T-cell (primary cell): ENCODE results near the gene CEACAM19. TPM values are rescaled to one million over a fixed set of nuclear protein-coding genes. Genes with fewer than 3 reads are reported as not detected.

Source experiments
- ATAC-seq, 4 experiments: fragments of 200-7000 bp in 3 of 4; fragments of 150-1000 bp in 1 of 4; cut with Tn5 transposase; replicated peaks in 1 of 4; 1 replicate in 3 of 4; 2 replicates in 1 of 4; pipeline ENCODE4 v1.10.0; 2021; ENCODE audit warnings: moderate library complexity in 3 of 4, mild to moderate bottlenecking in 2 of 4, moderate number of reproducible peaks in 1 of 4
- CTCF ChIA-PET, 2 donors: fragments of 300-600 bp; sonication (Branson Sonifier 250); formaldehyde crosslinking; loops; one replicate each; lab custom pipeline; 2022; ENCODE audit warnings: antibody characterized with exemption in 2 of 2; lab: Charles Lee
- POLR2A ChIA-PET, 2 donors: fragments of 300-600 bp; sonication (Branson Sonifier 250); formaldehyde crosslinking; loops; one replicate each; lab custom pipeline; 2022; ENCODE audit warnings: antibody characterized with exemption in 2 of 2; lab: Charles Lee
- DNase-seq, 35 experiments: peaks; one replicate each; pipeline versions ENCODE4 v3.0.0 to v3.0.0-alpha.2; 2013 to 2023
- H3K27ac ChIP-seq: one replicate; pipeline ENCODE4 v1.5.1; 2013; ENCODE audit warnings: low read length
- H3K27me3 ChIP-seq, 2 experiments: replicated peaks in 1 of 2; 1 replicate in 1 of 2; 2 replicates in 1 of 2; pipeline versions ENCODE4 v1.6.1 to v1.7.0; 2013; ENCODE audit warnings: low read length in 1 of 2, mixed read lengths in 1 of 2; ENCODE audit not compliant: control insufficient read depth in 2 of 2, insufficient read depth in 2 of 2; ENCODE audit errors: extremely low read depth in 1 of 2
- H3K36me3 ChIP-seq, 2 donors: 1 replicate in 1 of 2; 2 replicates in 1 of 2; pipeline versions ENCODE4 v1.6.1 to v1.7.0; 2013; ENCODE audit warnings: low read length in 1 of 2; ENCODE audit not compliant: control insufficient read depth in 2 of 2, insufficient read depth in 1 of 2; ENCODE audit errors: extremely low read depth in 1 of 2
- H3K4me1 ChIP-seq, 2 experiments: 1 replicate in 1 of 2; 2 replicates in 1 of 2; pipeline versions ENCODE4 v1.6.1 to v1.7.0; 2013; ENCODE audit warnings: low read length in 2 of 2, mixed read lengths in 1 of 2; ENCODE audit not compliant: insufficient read depth in 2 of 2, control insufficient read depth in 1 of 2; ENCODE audit errors: extremely low read depth in 1 of 2
- H3K4me3 ChIP-seq, 2 donors: 1 replicate in 1 of 2; 2 replicates in 1 of 2; pipeline versions ENCODE4 v1.5.1 to v1.7.0; 2013; ENCODE audit warnings: mild to moderate bottlenecking in 2 of 2, low read length in 1 of 2, moderate library complexity in 1 of 2; ENCODE audit not compliant: control insufficient read depth in 1 of 2; ENCODE audit errors: extremely low read depth in 1 of 2
- H3K9me3 ChIP-seq: 2 replicates; pipeline ENCODE4 v1.7.0; 2013
- H3K27ac Mint-ChIP-seq, 2 donors: one replicate each; pipeline ENCODE4 v1.8.0; 2020 to 2021; ENCODE audit warnings: mild to moderate bottlenecking in 2 of 2, mixed read lengths in 2 of 2
- H3K27me3 Mint-ChIP-seq, 2 donors: one replicate each; pipeline ENCODE4 v1.8.0; 2021 to 2022; ENCODE audit warnings: mixed read lengths in 2 of 2
- H3K36me3 Mint-ChIP-seq: one replicate; pipeline ENCODE4 v1.8.0; 2021; ENCODE audit warnings: mixed read lengths
- H3K4me1 Mint-ChIP-seq, 3 donors: one replicate each; pipeline ENCODE4 v1.8.0; 2020 to 2022; ENCODE audit warnings: mixed read lengths in 3 of 3, mild to moderate bottlenecking in 1 of 3
- H3K4me3 Mint-ChIP-seq, 3 donors: one replicate each; pipeline ENCODE4 v1.8.0; 2020 to 2022; ENCODE audit warnings: mild to moderate bottlenecking in 3 of 3, mixed read lengths in 3 of 3, moderate library complexity in 3 of 3
- H3K9me3 Mint-ChIP-seq, 3 donors: one replicate each; pipeline ENCODE4 v1.8.0; 2020 to 2022; ENCODE audit warnings: mixed read lengths in 3 of 3
- WGBS: methylation state at CpG from one replicate; pipeline ENCODE4 v1.1.5; 2013; ENCODE audit warnings: missing lambda C conversion rate; ENCODE audit not compliant: insufficient coverage; 5-methylcytosine and 5-hydroxymethylcytosine counted together
- total RNA-seq, 35 experiments: library from RNA in 6 of 35; stranded (reverse) in 6 of 35; fragments of 120-200 nt in 1 of 35; gene quantifications; one replicate each; pipeline versions ENCODE4 v1.2.1 to v1.2.4 and lab custom pipeline; 2013 to 2026

Gene CEACAM19
- total RNA-seq, 5 donors from 2014 or later (not counting 1 experiment from before 2014, with no cell fraction given) = 0.57 to 2.7 (median 1.0) TPM

DNA sequence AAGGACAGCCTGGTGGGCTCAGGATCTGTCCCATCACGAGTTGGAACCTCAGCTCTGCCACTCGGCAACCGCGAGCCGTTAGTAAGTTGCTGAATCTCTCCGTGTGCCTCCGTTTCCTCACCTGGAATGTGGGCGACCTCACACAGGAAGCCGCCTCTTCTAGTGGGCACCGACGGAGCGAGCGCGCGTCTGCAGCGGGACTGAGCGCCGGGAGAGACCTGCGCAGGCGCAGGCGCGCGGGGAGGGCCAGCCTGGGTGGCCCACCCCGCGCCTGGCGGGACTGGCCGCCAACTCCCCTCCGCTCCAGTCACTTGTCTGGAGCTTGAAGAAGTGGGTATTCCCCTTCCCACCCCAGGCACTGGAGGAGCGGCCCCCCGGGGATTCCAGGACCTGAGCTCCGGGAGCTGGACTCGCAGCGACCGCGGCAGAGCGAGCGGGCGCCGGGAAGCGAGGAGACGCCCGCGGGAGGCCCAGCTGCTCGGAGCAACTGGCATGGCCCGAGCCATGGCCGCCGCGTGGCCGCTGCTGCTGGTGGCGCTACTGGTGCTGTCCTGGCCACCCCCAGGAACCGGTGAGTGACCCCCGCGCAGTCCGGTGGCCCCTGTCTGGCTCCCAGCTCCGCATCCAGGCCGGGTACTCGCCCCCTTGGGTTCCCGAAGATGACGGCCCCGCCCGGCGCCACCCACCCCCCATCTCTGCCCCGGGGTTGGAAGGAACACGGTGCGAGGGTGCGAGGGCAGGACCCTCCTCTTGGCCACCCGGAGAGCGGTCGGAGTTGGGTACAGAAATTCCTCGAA lies 27.5 kb upstream of the CEACAM19 start, which contains the start of gene PVR:
TSS of gene PVR (plus strand) at position 306 of the 797 bp plus-strand sequence. CDS start at position 493, 187 bp downstream.
- Histone ChIP-seq H3K27ac (no peak within 1 kb of the TSS), H3K36me3 (no peaks in the 10 kb centered on the region), H3K9me3 (no peaks in the 10 kb centered on the region), H3K4me3 (peak within 1 kb of the TSS; percentile 13 to 83), H3K27me3 (peaks cover 0 to 26% of the 10 kb centered on the region in 2 experiments), H3K4me1 (peaks cover 0 to 14% of the 10 kb centered on the region in 2 experiments)
- peak within 1 kb of the TSS in 1 of 2 donors; percentile 58 for H3K27ac Mint-ChIP-seq
- ChIA-PET CTCF (no interaction called here), POLR2A (interaction anchor here in 1 of 2 donors (0.7 kb wide), 1 partner anchor 112 kb away, joined by 3 read pairs; no protein-coding TSS in a partner anchor)
- WGBS = under 1% methylated on average over 58 of the region's 70 CpGs
- no peaks in the 10 kb centered on the region for H3K9me3 Mint-ChIP-seq
- H3K36me3 Mint-ChIP-seq = no peaks in the 10 kb centered on the region
- ATAC-seq (peak; percentile 45 to 77 (median 60)), DNase-seq (peak in 7 of 35 experiments; percentile 1 to 28 (median 13))
- H3K27me3 Mint-ChIP-seq = peaks cover 15 to 32% of the 10 kb centered on the region in 2 donors
- H3K4me3 Mint-ChIP-seq = peak within 1 kb of the TSS; percentile 69 to 71 (median 70)
- H3K4me1 Mint-ChIP-seq = peaks cover 0 to 8% (median 6%) of the 10 kb centered on the region in 3 donors

DNA sequence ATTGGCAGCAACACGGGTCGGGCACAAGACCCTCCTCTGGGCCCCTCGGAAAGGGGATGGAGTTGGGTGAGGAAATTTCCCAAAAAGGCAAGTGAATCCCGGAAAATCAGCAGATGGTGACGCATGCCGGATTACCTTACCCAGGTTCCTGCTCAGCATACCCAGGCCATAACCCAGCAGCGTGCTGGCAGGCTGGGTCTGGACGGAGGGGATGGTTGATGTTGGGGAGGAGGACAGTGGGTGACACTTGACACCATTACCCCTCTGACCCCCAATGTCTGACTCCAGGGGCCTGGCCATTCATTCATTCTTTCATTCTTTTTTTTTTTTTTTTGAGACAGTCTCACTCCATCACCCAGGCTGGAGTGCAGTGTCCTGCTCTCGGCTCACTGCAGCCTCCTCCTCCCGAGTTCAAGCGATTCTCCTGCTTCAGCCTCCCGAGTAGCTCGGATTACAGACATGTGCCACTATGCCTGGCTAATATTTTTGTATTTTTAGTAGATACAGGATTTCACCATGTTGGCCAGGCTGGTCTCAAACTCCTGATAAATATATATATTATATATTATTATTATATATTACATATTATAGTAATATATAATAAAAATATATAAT lies 26.8 kb upstream of the CEACAM19 start:
- peaks cover 15 to 32% of the 10 kb centered on the region in 2 donors for H3K27me3 Mint-ChIP-seq
- peak in 2 of 4 experiments; percentile 26 to 44 for ATAC-seq
- ChIA-PET POLR2A (no interaction called here), CTCF (no interaction called here)
- H3K27ac Mint-ChIP-seq = no peak overlapping the region
- peak overlapping the region; percentile 13 to 83 for H3K4me3 ChIP-seq
- H3K36me3 Mint-ChIP-seq = no peaks in the 10 kb centered on the region
- peaks cover 0 to 28% of the 10 kb centered on the region in 2 experiments for H3K27me3 ChIP-seq
- peak overlapping the region; percentile 66 to 71 (median 69) for H3K4me3 Mint-ChIP-seq
- H3K9me3 Mint-ChIP-seq = no peaks in the 10 kb centered on the region
- peaks cover 0 to 8% (median 6%) of the 10 kb centered on the region in 3 donors for H3K4me1 Mint-ChIP-seq
- no CpG with 5 or more reads among the region's 13 CpGs for WGBS
- H3K9me3 ChIP-seq = no peaks in the 10 kb centered on the region
- DNase-seq = no peak
- H3K27ac ChIP-seq = no peak overlapping the region
- peaks cover 0 to 14% of the 10 kb centered on the region in 2 experiments for H3K4me1 ChIP-seq
- H3K36me3 ChIP-seq = no peaks in the 10 kb centered on the region

DNA sequence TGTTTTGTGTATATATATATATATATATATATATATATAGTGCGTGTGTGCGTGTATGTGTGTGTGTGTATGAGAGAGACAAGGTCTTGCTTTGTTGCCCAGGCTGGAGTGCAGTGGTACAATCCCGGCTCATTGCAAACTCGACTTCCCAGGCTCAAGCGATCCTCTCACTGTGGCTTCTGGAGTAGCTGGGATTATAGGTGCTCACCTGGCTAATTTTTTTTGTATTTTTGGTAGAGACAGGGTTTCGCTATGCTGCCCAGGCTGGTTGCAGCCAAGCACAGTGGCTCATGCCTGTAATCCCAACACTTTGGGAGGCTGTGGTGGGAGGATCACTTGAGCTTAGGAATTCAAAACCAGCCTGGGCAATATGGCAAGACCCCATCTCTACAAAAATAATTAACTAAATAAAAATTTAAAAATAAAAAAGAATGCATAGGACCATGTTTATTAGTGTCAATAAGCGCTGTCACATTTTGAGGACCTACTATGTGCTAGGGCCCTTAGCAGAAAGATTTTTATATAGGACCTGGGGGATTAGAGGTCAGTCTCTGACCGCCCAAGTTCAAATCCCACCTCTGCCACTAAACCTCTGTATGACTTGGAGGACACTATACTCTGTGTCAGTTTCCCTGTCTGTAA lies 25.8 kb upstream of the CEACAM19 start:
- H3K4me3 Mint-ChIP-seq = no peak overlapping the region
- DNase-seq (no peak), ATAC-seq (no peak)
- Histone ChIP-seq H3K36me3 (no peaks in the 10 kb centered on the region), H3K9me3 (no peaks in the 10 kb centered on the region), H3K27me3 (peaks cover 0 to 31% of the 10 kb centered on the region in 2 experiments), H3K4me3 (no peak overlapping the region), H3K4me1 (peaks cover 0 to 14% of the 10 kb centered on the region in 2 experiments), H3K27ac (no peak overlapping the region)
- ChIA-PET CTCF (no interaction called here), POLR2A (no interaction called here)
- H3K9me3 Mint-ChIP-seq = no peaks in the 10 kb centered on the region
- H3K4me1 Mint-ChIP-seq = peaks cover 0 to 8% (median 6%) of the 10 kb centered on the region in 3 donors
- no peak overlapping the region for H3K27ac Mint-ChIP-seq
- 89% methylated on average over 3 of the region's 8 CpGs for WGBS
- peaks cover 15 to 30% of the 10 kb centered on the region in 2 donors for H3K27me3 Mint-ChIP-seq
- no peaks in the 10 kb centered on the region for H3K36me3 Mint-ChIP-seq

DNA sequence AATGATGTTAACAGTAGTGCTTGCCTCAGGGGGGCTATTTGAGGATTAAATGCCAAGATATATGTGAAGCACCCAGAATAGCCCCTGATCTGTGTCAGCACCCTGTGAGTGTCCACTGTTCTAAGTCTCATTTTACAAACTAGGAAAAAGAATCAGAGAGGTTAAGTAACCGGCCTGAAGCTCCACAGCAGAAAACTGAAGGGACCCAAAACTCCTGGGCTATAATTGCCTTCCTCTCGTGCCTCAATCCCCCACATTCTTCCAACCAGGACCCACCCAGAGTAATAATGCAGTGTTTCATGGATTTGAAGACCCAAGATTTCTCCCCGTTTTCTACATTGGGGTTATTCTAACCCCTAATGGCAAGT lies 25.2 kb upstream of the CEACAM19 start:
- ChIA-PET CTCF (no interaction called here), POLR2A (no interaction called here)
- no peaks in the 10 kb centered on the region for H3K36me3 ChIP-seq
- H3K27ac Mint-ChIP-seq = no peak overlapping the region
- WGBS = no CpG with 5 or more reads among the region's 3 CpGs
- peaks cover 11 to 28% of the 10 kb centered on the region in 2 donors for H3K27me3 Mint-ChIP-seq
- ATAC-seq = no peak
- no peak for DNase-seq
- peaks cover 0 to 8% (median 6%) of the 10 kb centered on the region in 3 donors for H3K4me1 Mint-ChIP-seq
- no peaks in the 10 kb centered on the region for H3K9me3 Mint-ChIP-seq
- no peaks in the 10 kb centered on the region for H3K9me3 ChIP-seq
- H3K27me3 ChIP-seq = peaks cover 0 to 31% of the 10 kb centered on the region in 2 experiments
- no peak overlapping the region for H3K4me3 ChIP-seq
- no peaks in the 10 kb centered on the region for H3K36me3 Mint-ChIP-seq
- peaks cover 0 to 14% of the 10 kb centered on the region in 2 experiments for H3K4me1 ChIP-seq
- no peak overlapping the region for H3K4me3 Mint-ChIP-seq
- H3K27ac ChIP-seq = no peak overlapping the region

DNA sequence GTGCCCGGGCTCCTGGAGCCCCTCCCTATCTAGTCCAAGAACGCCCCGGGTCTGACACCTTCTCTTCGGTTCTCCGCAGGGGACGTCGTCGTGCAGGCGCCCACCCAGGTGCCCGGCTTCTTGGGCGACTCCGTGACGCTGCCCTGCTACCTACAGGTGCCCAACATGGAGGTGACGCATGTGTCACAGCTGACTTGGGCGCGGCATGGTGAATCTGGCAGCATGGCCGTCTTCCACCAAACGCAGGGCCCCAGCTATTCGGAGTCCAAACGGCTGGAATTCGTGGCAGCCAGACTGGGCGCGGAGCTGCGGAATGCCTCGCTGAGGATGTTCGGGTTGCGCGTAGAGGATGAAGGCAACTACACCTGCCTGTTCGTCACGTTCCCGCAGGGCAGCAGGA lies 24.1 kb upstream of the CEACAM19 start:
- no peaks in the 10 kb centered on the region for H3K36me3 ChIP-seq
- Mint-ChIP-seq H3K27ac (no peak overlapping the region), H3K36me3 (no peaks in the 10 kb centered on the region), H3K9me3 (no peaks in the 10 kb centered on the region), H3K4me3 (no peak overlapping the region), H3K27me3 (peaks cover 7 to 29% of the 10 kb centered on the region in 2 donors), H3K4me1 (peaks cover 0 to 8% (median 6%) of the 10 kb centered on the region in 3 donors)
- H3K27ac ChIP-seq = no peak overlapping the region
- no peak for DNase-seq
- H3K4me3 ChIP-seq = no peak overlapping the region
- POLR2A ChIA-PET = no interaction called here
- no peak for ATAC-seq
- H3K4me1 ChIP-seq = peaks cover 0 to 14% of the 10 kb centered on the region in 2 experiments
- CTCF ChIA-PET = no interaction called here
- peaks cover 0 to 31% of the 10 kb centered on the region in 2 experiments for H3K27me3 ChIP-seq
- H3K9me3 ChIP-seq = no peaks in the 10 kb centered on the region
- WGBS = 95% methylated on average over 26 of the region's 31 CpGs
